ENCODE data around the gene ACIN1.

The ACIN1 gene

DNA sequence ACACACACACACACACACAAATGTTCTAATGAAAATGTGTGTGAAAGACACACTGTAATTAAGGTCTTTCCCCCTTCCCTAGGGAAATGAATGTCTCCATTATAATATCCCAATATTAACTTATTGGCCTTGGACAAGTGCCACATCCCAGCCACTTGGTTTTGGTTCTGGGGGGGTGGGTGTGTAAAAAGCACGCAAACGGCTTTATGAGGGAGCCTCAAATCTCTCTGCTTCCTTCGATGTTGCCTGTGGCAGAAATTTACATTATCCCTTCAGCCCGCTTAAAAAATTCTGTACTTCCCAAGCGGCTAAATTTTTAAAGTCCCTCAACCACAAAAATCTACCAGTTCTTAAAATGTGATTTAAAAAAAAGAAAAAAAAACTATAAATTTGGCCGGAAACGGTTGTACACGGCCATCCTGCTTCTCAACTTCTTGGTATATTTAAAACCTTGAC is 85.4 kb downstream of the ACIN1 start:
- no peak for DNase-seq

DNA sequence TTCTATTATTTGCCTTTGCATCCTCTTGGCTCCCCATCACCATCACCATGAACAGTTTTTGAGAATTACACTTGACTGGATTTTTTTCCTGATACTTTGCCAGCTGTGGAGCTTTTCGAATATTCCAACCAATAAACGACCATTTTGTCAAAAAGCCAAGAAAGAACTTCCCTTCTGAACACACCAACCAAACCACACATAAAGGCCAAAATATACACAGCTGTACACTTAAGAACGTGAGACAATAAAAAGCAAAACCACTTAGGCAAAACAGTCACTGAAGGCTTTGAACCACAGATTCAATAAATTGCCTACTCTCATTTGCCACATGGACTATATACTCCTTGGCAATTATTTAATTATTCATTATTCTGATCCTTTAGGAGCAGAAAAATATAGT is 86.1 kb downstream of the ACIN1 start:
- no peak for DNase-seq
